IPS-20b (cell line): Measurements from ENCODE around the gene TTC7B.

Experiments used
- H3K27ac ChIP-seq: one replicate; pipeline ENCODE4 v1.5.1; 2013; ENCODE audit warnings: low read length
- H3K27me3 ChIP-seq: 2 replicates; pipeline ENCODE4 v1.6.1; 2013; ENCODE audit warnings: mild to moderate bottlenecking, low read length, inconsistent platforms; ENCODE audit not compliant: insufficient read depth
- H3K36me3 ChIP-seq: 2 replicates; pipeline ENCODE4 v1.6.1; 2013; ENCODE audit warnings: low read depth, mild to moderate bottlenecking, inconsistent platforms, low read length, moderate library complexity; ENCODE audit not compliant: insufficient read depth
- H3K4me1 ChIP-seq: 2 replicates; pipeline ENCODE4 v1.6.1; 2013; ENCODE audit warnings: mild to moderate bottlenecking, control low read depth, inconsistent platforms, low read length, moderate library complexity; ENCODE audit not compliant: insufficient read depth
- H3K4me3 ChIP-seq: 2 replicates; pipeline ENCODE4 v1.5.1; 2013; ENCODE audit warnings: mild to moderate bottlenecking, low read length, inconsistent platforms
- H3K9ac ChIP-seq: 2 replicates; pipeline ENCODE4 v1.6.1; 2013; ENCODE audit warnings: low read depth, mild to moderate bottlenecking, inconsistent platforms, low read length, moderate library complexity
- H3K9me3 ChIP-seq: 2 replicates; pipeline ENCODE4 v1.6.1; 2013; ENCODE audit warnings: mild to moderate bottlenecking, low read depth, low read length, inconsistent platforms; ENCODE audit not compliant: insufficient read depth

Gene TTC7B

GRCh38 chr14:90511795-90512328, 304.4 kb downstream of the TTC7B start:
- Histone ChIP-seq H3K27ac (no peak overlapping the region), H3K4me1 (peaks cover 20% of the 10 kb centered on the region; the same call in 1 of the 2 replicates), H3K27me3 (no peaks in the 10 kb centered on the region), H3K9ac (peak overlapping the region; percentile 25; the same call in 1 of the 2 replicates), H3K36me3 (no peaks in the 10 kb centered on the region), H3K9me3 (no peaks in the 10 kb centered on the region), H3K4me3 (no peak overlapping the region)

GRCh38 chr14:90511252-90511651, 305.0 kb downstream of the TTC7B start:
- H3K9ac ChIP-seq: no peak overlapping the region
- no peaks in the 10 kb centered on the region for H3K36me3 ChIP-seq
- H3K27ac ChIP-seq: no peak overlapping the region

GRCh38 chr14:90510159-90510558, 306.1 kb downstream of the TTC7B start:
- H3K27ac ChIP-seq: no peak overlapping the region

More at GRCh38 chr14:90511252-90511651, 305.0 kb downstream of the TTC7B start:
- no peak overlapping the region for H3K4me3 ChIP-seq
- no peaks in the 10 kb centered on the region for H3K27me3 ChIP-seq
- no peaks in the 10 kb centered on the region for H3K9me3 ChIP-seq
- peaks cover 20% of the 10 kb centered on the region; the same call in 1 of the 2 replicates for H3K4me1 ChIP-seq

GRCh38 chr14:90509403-90509802, 306.8 kb downstream of the TTC7B start:
- H3K4me3 ChIP-seq: no peak overlapping the region
- H3K36me3 ChIP-seq: no peaks in the 10 kb centered on the region
- no peaks in the 10 kb centered on the region for H3K27me3 ChIP-seq
- no peaks in the 10 kb centered on the region for H3K9me3 ChIP-seq
- peaks cover 20% of the 10 kb centered on the region; the same call in 1 of the 2 replicates for H3K4me1 ChIP-seq
- H3K9ac ChIP-seq: no peak overlapping the region
- no peak overlapping the region for H3K27ac ChIP-seq

More at GRCh38 chr14:90510159-90510558, 306.1 kb downstream of the TTC7B start:
- no peaks in the 10 kb centered on the region for H3K9me3 ChIP-seq
- no peak overlapping the region; the same call in 1 of the 2 replicates for H3K9ac ChIP-seq
- H3K4me3 ChIP-seq: no peak overlapping the region
- no peaks in the 10 kb centered on the region for H3K27me3 ChIP-seq
- H3K4me1 ChIP-seq: peaks cover 20% of the 10 kb centered on the region; the same call in 1 of the 2 replicates
- no peaks in the 10 kb centered on the region for H3K36me3 ChIP-seq

- Histone ChIP-seq H3K9ac (no peak overlapping the region), H3K9me3 (no peaks in the 10 kb centered on the region), H3K36me3 (no peaks in the 10 kb centered on the region), H3K27ac (no peak overlapping the region), H3K27me3 (no peaks in the 10 kb centered on the region), H3K4me1 (peaks cover 20% of the 10 kb centered on the region; the same call in 1 of the 2 replicates), H3K4me3 (no peak overlapping the region)
Measured at GRCh38 chr14:90508536-90509254, 307.5 kb downstream of the TTC7B start.

- H3K9me3 ChIP-seq: no peaks in the 10 kb centered on the region
- H3K27me3 ChIP-seq: no peaks in the 10 kb centered on the region
- peaks cover 16% of the 10 kb centered on the region; the same call in 1 of the 2 replicates for H3K4me1 ChIP-seq
- H3K4me3 ChIP-seq: no peak overlapping the region
- H3K36me3 ChIP-seq: no peaks in the 10 kb centered on the region
- no peak overlapping the region for H3K9ac ChIP-seq
- no peak overlapping the region for H3K27ac ChIP-seq
Measured at GRCh38 chr14:90508036-90508435, 308.2 kb downstream of the TTC7B start.

GRCh38 chr14:90507428-90507827, 308.8 kb downstream of the TTC7B start:
- no peak overlapping the region for H3K27ac ChIP-seq
- no peaks in the 10 kb centered on the region for H3K27me3 ChIP-seq
- peaks cover 10% of the 10 kb centered on the region; the same call in 1 of the 2 replicates for H3K4me1 ChIP-seq
- H3K9me3 ChIP-seq: no peaks in the 10 kb centered on the region
- H3K4me3 ChIP-seq: no peak overlapping the region
- H3K9ac ChIP-seq: no peak overlapping the region
- H3K36me3 ChIP-seq: no peaks in the 10 kb centered on the region

- no peaks in the 10 kb centered on the region for H3K27me3 ChIP-seq
- H3K4me3 ChIP-seq: no peak overlapping the region
- H3K4me1 ChIP-seq: peaks cover 8% of the 10 kb centered on the region; the same call in 1 of the 2 replicates
- H3K27ac ChIP-seq: no peak overlapping the region
- H3K9ac ChIP-seq: no peak overlapping the region
- H3K36me3 ChIP-seq: no peaks in the 10 kb centered on the region
- no peaks in the 10 kb centered on the region for H3K9me3 ChIP-seq
Measured at GRCh38 chr14:90506748-90507147, 309.5 kb downstream of the TTC7B start.

GRCh38 chr14:90505531-90505930, 310.7 kb downstream of the TTC7B start:
- no peak overlapping the region for H3K27ac ChIP-seq
- peaks cover 9% of the 10 kb centered on the region for H3K4me1 ChIP-seq
- no peak overlapping the region for H3K4me3 ChIP-seq
- H3K9ac ChIP-seq: no peak overlapping the region
- no peaks in the 10 kb centered on the region for H3K27me3 ChIP-seq
- H3K36me3 ChIP-seq: no peaks in the 10 kb centered on the region
- no peaks in the 10 kb centered on the region for H3K9me3 ChIP-seq

GRCh38 chr14:90504643-90505042, 311.6 kb downstream of the TTC7B start:
- H3K27me3 ChIP-seq: no peaks in the 10 kb centered on the region
- H3K4me3 ChIP-seq: no peak overlapping the region
- no peaks in the 10 kb centered on the region for H3K9me3 ChIP-seq
- no peak overlapping the region for H3K27ac ChIP-seq
- H3K9ac ChIP-seq: no peak overlapping the region
- H3K36me3 ChIP-seq: no peaks in the 10 kb centered on the region
- H3K4me1 ChIP-seq: peaks cover 16% of the 10 kb centered on the region

- Histone ChIP-seq H3K4me1 (peaks cover 14% of the 10 kb centered on the region), H3K36me3 (no peaks in the 10 kb centered on the region), H3K9me3 (no peaks in the 10 kb centered on the region), H3K27me3 (no peaks in the 10 kb centered on the region), H3K9ac (no peak overlapping the region), H3K4me3 (no peak overlapping the region), H3K27ac (no peak overlapping the region)
Measured at GRCh38 chr14:90503582-90503981, 312.6 kb downstream of the TTC7B start.

GRCh38 chr14:90502760-90503159, 313.5 kb downstream of the TTC7B start:
- Histone ChIP-seq H3K27ac (no peak overlapping the region), H3K4me1 (peaks cover 14% of the 10 kb centered on the region), H3K9me3 (no peaks in the 10 kb centered on the region), H3K4me3 (no peak overlapping the region), H3K27me3 (no peaks in the 10 kb centered on the region), H3K36me3 (no peaks in the 10 kb centered on the region), H3K9ac (no peak overlapping the region)
